CD14-positive monocyte (primary cell): ENCODE measurements around the gene RSPRY1. TPM values are rescaled to one million over a fixed set of nuclear protein-coding genes. Genes with fewer than 3 reads are reported as not detected.
"Not testable (repeated sequence)": the region's sequence is repeated elsewhere in the genome, so short reads cannot be mapped to it uniquely, and the experiment has no call there.

Experiments
- DNase-seq, 3 donors: peaks; one replicate each; pipeline ENCODE4 v3.0.0-alpha.2; 2011 to 2022
- H2AFZ ChIP-seq: 2 replicates; pipeline ENCODE4 v1.6.0; 2012; ENCODE audit warnings: mild to moderate bottlenecking, low read depth, low read length, inconsistent platforms; ENCODE audit not compliant: insufficient read depth, poor library complexity, severe bottlenecking
- H3K27ac ChIP-seq, 2 donors: 1 replicate in 1 of 2; 2 replicates in 1 of 2; pipeline ENCODE4 v1.5.1; 2012 to 2013; ENCODE audit warnings: low read length in 2 of 2, control low read depth in 1 of 2, inconsistent platforms in 1 of 2, low read depth in 1 of 2, mild to moderate bottlenecking in 1 of 2
- H3K27me3 ChIP-seq, 2 donors: one replicate each; pipeline versions ENCODE4 v1.6.0 to v1.6.1; 2011 to 2013; ENCODE audit warnings: low read length in 2 of 2; ENCODE audit not compliant: control insufficient read depth in 2 of 2, insufficient read depth in 2 of 2
- H3K36me3 ChIP-seq, 2 donors: replicated peaks in 1 of 2; 1 replicate in 1 of 2; 2 replicates in 1 of 2; pipeline versions ENCODE4 v1.5.1 to v1.6.1; 2012 to 2013; ENCODE audit warnings: low read length in 2 of 2, control low read depth in 1 of 2, inconsistent platforms in 1 of 2, mild to moderate bottlenecking in 1 of 2; ENCODE audit not compliant: insufficient read depth in 2 of 2, control insufficient read depth in 1 of 2
- H3K4me1 ChIP-seq, 2 donors: 1 replicate in 1 of 2; 2 replicates in 1 of 2; pipeline versions ENCODE4 v1.5.1 to v1.6.1; 2012 to 2013; ENCODE audit warnings: low read length in 2 of 2, control low read depth in 1 of 2, inconsistent platforms in 1 of 2, mild to moderate bottlenecking in 1 of 2, moderate library complexity in 1 of 2; ENCODE audit not compliant: insufficient read depth in 2 of 2, control insufficient read depth in 1 of 2
- H3K4me2 ChIP-seq: replicated peaks from 2 replicates; pipeline ENCODE3; 2012; ENCODE audit warnings: low read length, moderate library complexity, mild to moderate bottlenecking; ENCODE audit not compliant: poor library complexity, severe bottlenecking; ENCODE audit errors: extremely low read depth
- H3K4me3 ChIP-seq, 3 experiments: fragments of 200-600 bp in 1 of 3; sonication (generic) in 1 of 3; replicated peaks in 1 of 3; 1 replicate in 2 of 3; 2 replicates in 1 of 3; pipeline ENCODE4 v1.5.1; 2011 to 2013; ENCODE audit warnings: low read length in 3 of 3, mild to moderate bottlenecking in 3 of 3, control low read depth in 2 of 3, low read depth in 2 of 3, inconsistent platforms in 1 of 3, moderate library complexity in 1 of 3
- H3K79me2 ChIP-seq: 2 replicates; pipeline ENCODE4 v1.6.0; 2012; ENCODE audit warnings: mild to moderate bottlenecking, control low read depth, inconsistent platforms, low read length, moderate library complexity; ENCODE audit not compliant: insufficient read depth
- H3K9ac ChIP-seq: 2 replicates; pipeline ENCODE4 v1.6.0; 2017; ENCODE audit warnings: low read length, mild to moderate bottlenecking; ENCODE audit not compliant: insufficient read depth, poor library complexity, severe bottlenecking
- H3K9me3 ChIP-seq, 2 donors: replicated peaks in 1 of 2; 1 replicate in 1 of 2; 2 replicates in 1 of 2; pipeline versions ENCODE4 v1.5.1 to v1.6.1; 2012 to 2013; ENCODE audit warnings: low read length in 2 of 2, control low read depth in 1 of 2; ENCODE audit not compliant: control insufficient read depth in 1 of 2, insufficient read depth in 1 of 2
- H4K20me1 ChIP-seq: 2 replicates; pipeline ENCODE4 v1.6.0; 2012; ENCODE audit warnings: mild to moderate bottlenecking, low read length, control low read depth, moderate library complexity; ENCODE audit not compliant: insufficient read depth
- H3K27ac Mint-ChIP-seq, 7 donors: one replicate each; pipeline ENCODE4 v1.8.0; 2020; ENCODE audit warnings: mild to moderate bottlenecking in 7 of 7, mixed read lengths in 7 of 7, moderate library complexity in 6 of 7, inconsistent platforms in 2 of 7
- H3K27me3 Mint-ChIP-seq, 3 donors: one replicate each; pipeline ENCODE4 v1.8.0; 2021 to 2022; ENCODE audit warnings: low read depth in 3 of 3, mild to moderate bottlenecking in 3 of 3, mixed read lengths in 3 of 3, moderate library complexity in 3 of 3, inconsistent platforms in 1 of 3
- H3K36me3 Mint-ChIP-seq, 2 donors: one replicate each; pipeline ENCODE4 v1.8.0; 2020; ENCODE audit warnings: mixed read lengths in 2 of 2, inconsistent platforms in 1 of 2, mild to moderate bottlenecking in 1 of 2
- H3K4me1 Mint-ChIP-seq: one replicate; pipeline ENCODE4 v1.8.0; 2020; ENCODE audit warnings: mild to moderate bottlenecking, mixed read lengths
- H3K4me3 Mint-ChIP-seq, 2 donors: one replicate each; pipeline ENCODE4 v1.8.0; 2020; ENCODE audit warnings: mild to moderate bottlenecking in 2 of 2, mixed read lengths in 2 of 2, moderate library complexity in 1 of 2
- H3K9me3 Mint-ChIP-seq, 7 donors: one replicate each; pipeline ENCODE4 v1.8.0; 2020 to 2022; ENCODE audit warnings: mixed read lengths in 7 of 7, mild to moderate bottlenecking in 6 of 7, moderate library complexity in 6 of 7, inconsistent platforms in 2 of 7
- CTCF ChIP-seq: fragments of 200-600 bp; IDR thresholded peaks from one replicate; pipeline ENCODE4 v1.8.0; 2022; ENCODE audit warnings: antibody characterized with exemption, mild to moderate bottlenecking
- WGBS: methylation state at CpG from one replicate; pipeline ENCODE4 v1.1.5; 2013; ENCODE audit warnings: missing lambda C conversion rate; ENCODE audit not compliant: insufficient coverage; 5-methylcytosine and 5-hydroxymethylcytosine counted together
- intact Hi-C, 2 donors: fragments of 100-400 bp; cut with micrococcal nuclease; formaldehyde crosslinking; loops; one replicate each; pipeline versions ENCODE4 v1.15.0 to v1.15.1; 2023
- polyA plus RNA-seq, 3 donors: library from polyadenylated mRNA; depleted of rRNA in 1 of 3; unstranded in 2 of 3; stranded (reverse) in 1 of 3; fragments of 300-500 nt in 2 of 3; fragments of >200 nt in 1 of 3; fragmentation: Illumina TruSeq in 2 of 3; gene quantifications; 1 replicate in 2 of 3; 2 replicates in 1 of 3; pipeline ENCODE4 v1.2.3, GENCODE V29; 2012 to 2021

Gene RSPRY1
- polyA plus RNA-seq, 3 donors = 15.7 to 28.3 (median 21.3) TPM

- H3K4me3 ChIP-seq = no peak overlapping the region
- no peaks in the 10 kb centered on the region for H3K36me3 ChIP-seq
- peaks cover 44% of the 10 kb centered on the region for H3K4me1 Mint-ChIP-seq
- peaks cover 37 to 47% of the 10 kb centered on the region in 2 donors for H3K4me1 ChIP-seq
- H4K20me1 ChIP-seq = no peaks in the 10 kb centered on the region
- intact Hi-C loops = no loop called here
- no peak for DNase-seq
- WGBS = no CpG with 5 or more reads among the region's 1 CpG
- H3K9me3 Mint-ChIP-seq = no peaks in the 10 kb centered on the region
- H3K27ac ChIP-seq = no peak overlapping the region
- no peaks in the 10 kb centered on the region for H3K9me3 ChIP-seq
- no peak overlapping the region for H3K9ac ChIP-seq
- H3K27ac Mint-ChIP-seq = peak overlapping the region in 1 of 7 donors; percentile 63
- no peak overlapping the region for H3K4me3 Mint-ChIP-seq
- no peaks in the 10 kb centered on the region for H3K36me3 Mint-ChIP-seq
- H3K27me3 ChIP-seq = no peaks in the 10 kb centered on the region
- no peak overlapping the region for H3K4me2 ChIP-seq
- TF ChIP-seq CTCF = no peak
- H3K27me3 Mint-ChIP-seq = peaks cover 3 to 8% (median 5%) of the 10 kb centered on the region in 3 donors
- H2AFZ ChIP-seq = no peak overlapping the region
- H3K79me2 ChIP-seq = no peaks in the 10 kb centered on the region
Measured at GRCh38 chr16:57273359-57273758, 87.2 kb downstream of the RSPRY1 start.

- no peak overlapping the region for H2AFZ ChIP-seq
- no peaks in the 10 kb centered on the region for H3K36me3 ChIP-seq
- Mint-ChIP-seq H3K9me3 (no peaks in the 10 kb centered on the region), H3K4me1 (peaks cover 48% of the 10 kb centered on the region), H3K36me3 (no peaks in the 10 kb centered on the region), H3K27ac (peak overlapping the region in 1 of 7 donors; percentile 63), H3K27me3 (peaks cover 3 to 8% (median 5%) of the 10 kb centered on the region in 3 donors), H3K4me3 (no peak overlapping the region)
- intact Hi-C loops = no loop called here
- peaks cover 40 to 52% of the 10 kb centered on the region in 2 donors for H3K4me1 ChIP-seq
- no peaks in the 10 kb centered on the region for H3K9me3 ChIP-seq
- H3K4me3 ChIP-seq = no peak overlapping the region
- H4K20me1 ChIP-seq = no peaks in the 10 kb centered on the region
- WGBS = 80% methylated on average over 1 of the region's 5 CpGs
- TF ChIP-seq CTCF = no peak
- H3K79me2 ChIP-seq = no peaks in the 10 kb centered on the region
- DNase-seq = no peak
- no peak overlapping the region for H3K27ac ChIP-seq
- H3K27me3 ChIP-seq = no peaks in the 10 kb centered on the region
- no peak overlapping the region for H3K4me2 ChIP-seq
- H3K9ac ChIP-seq = no peak overlapping the region
Measured at GRCh38 chr16:57273826-57274225, 87.7 kb downstream of the RSPRY1 start.

GRCh38 chr16:57275946-57276345 is 89.8 kb downstream of the RSPRY1 start:
- H3K4me2 ChIP-seq, H3K79me2 ChIP-seq, H3K9me3 ChIP-seq, H3K9ac ChIP-seq, H3K4me3 ChIP-seq, H4K20me1 ChIP-seq, H3K9me3 Mint-ChIP-seq, DNase-seq, H3K27me3 Mint-ChIP-seq, intact Hi-C loops, H3K27me3 ChIP-seq, H3K36me3 ChIP-seq, H3K36me3 Mint-ChIP-seq: not testable (repeated sequence)
- Histone ChIP-seq H3K27ac (peak overlapping the region; percentile 32 to 65), H3K4me1 (peaks cover 40 to 57% of the 10 kb centered on the region in 2 donors), H2AFZ (peak overlapping the region; percentile 7)
- WGBS = 73% methylated on average over 2 of the region's 5 CpGs
- Mint-ChIP-seq H3K4me3 (peak overlapping the region in 1 of 2 donors; percentile 88), H3K4me1 (peaks cover 53% of the 10 kb centered on the region), H3K27ac (peak overlapping the region; percentile 1 to 76 (median 61))
